GM21717 (cell line): ENCODE results near the gene ZNF575.
A peak's percentile ranks its signal among the peaks of the same experiment; 100 is the strongest.
"Not testable (repeated sequence)": the region's sequence is repeated elsewhere in the genome, so short reads cannot be mapped to it uniquely, and the experiment has no call there.

Source experiments
- ATAC-seq: cut with Tn5 transposase; IDR thresholded peaks from one replicate; pipeline ENCODE4 v1.9.1; 2021; ENCODE audit warnings: mild to moderate bottlenecking, moderate library complexity; ENCODE audit not compliant: unreplicated experiment

ZNF575 gene

GRCh38 chr19:43507880-43508279 lies 25.1 kb upstream of the ZNF575 start:
- no peak for ATAC-seq

GRCh38 chr19:43510713-43511112 lies 22.3 kb upstream of the ZNF575 start:
- no peak for ATAC-seq

- ATAC-seq: no peak
Measured at GRCh38 chr19:43511324-43511723, 21.7 kb upstream of the ZNF575 start.

GRCh38 chr19:43512399-43512798 lies 20.6 kb upstream of the ZNF575 start:
- ATAC-seq: not testable (repeated sequence)

GRCh38 chr19:43518051-43518450 lies 14.9 kb upstream of the ZNF575 start:
- no peak for ATAC-seq

- no peak for ATAC-seq
Measured at GRCh38 chr19:43519436-43520088, 13.4 kb upstream of the ZNF575 start.

GRCh38 chr19:43522929-43523328 lies 10.1 kb upstream of the ZNF575 start:
- ATAC-seq: no peak

GRCh38 chr19:43523696-43524095 lies 9.3 kb upstream of the ZNF575 start:
- ATAC-seq: not testable (repeated sequence)

GRCh38 chr19:43524922-43525835 lies 7.8 kb upstream of the ZNF575 start:
- no peak for ATAC-seq

- no peak for ATAC-seq
Measured at GRCh38 chr19:43525836-43526771, 6.9 kb upstream of the ZNF575 start.

- ATAC-seq: peak; percentile 55
Measured at GRCh38 chr19:43526884-43527859, 5.8 kb upstream of the ZNF575 start, which contains the start of gene ETHE1. TSS of gene ETHE1 (minus strand) at chr19:43527201. CDS start at chr19:43527177, 24 bp downstream.

GRCh38 chr19:43527860-43528622 lies 4.9 kb upstream of the ZNF575 start:
- no peak for ATAC-seq

GRCh38 chr19:43532571-43532961 lies 422 bp upstream of the ZNF575 start:
- ATAC-seq: no peak

- peak; percentile 61 for ATAC-seq
Measured at GRCh38 chr19:43533546-43534304, 737 bp downstream of the ZNF575 start.

- ATAC-seq: no peak
Measured at GRCh38 chr19:43534305-43534815, 1.4 kb downstream of the ZNF575 start.

- ATAC-seq: no peak
Measured at GRCh38 chr19:43534816-43535761, 2.1 kb downstream of the ZNF575 start.

- ATAC-seq: no peak
Measured at GRCh38 chr19:43538922-43539321, 5.9 kb downstream of the ZNF575 start.
